A549 (cell line): ENCODE measurements around the gene NAA16. TPM values are rescaled to one million over a fixed set of nuclear protein-coding genes. Genes with fewer than 3 reads are reported as not detected.
"Not testable (repeated sequence)": the region's sequence is repeated elsewhere in the genome, so short reads cannot be mapped to it uniquely, and the experiment has no call there.

ENCODE experiments used
- ATAC-seq, 2 experiments: fragments of 200-7000 bp in 1 of 2; fragments of >200 bp in 1 of 2; cut with Nextera tagmentation in 1 of 2; cut with Tn5 transposase in 1 of 2; 3 replicates each; pipeline versions ENCODE4 v1.8.0 to v1.9.1; 2018 to 2020; ENCODE audit warnings: mild to moderate bottlenecking in 1 of 2, moderate library complexity in 1 of 2
- CTCF ChIA-PET: fragments of 300-600 bp; sonication (Branson Sonifier 250); formaldehyde crosslinking; extraction: SDS; loops from one replicate; lab custom pipeline; 2021; ENCODE audit warnings: antibody characterized with exemption, inconsistent platforms; lab: Yijun Ruan, JAX
- POLR2A ChIA-PET: fragments of 350-600 bp; formaldehyde crosslinking; extraction: SDS; loops from one replicate; lab custom pipeline; 2021; ENCODE audit warnings: antibody characterized with exemption, inconsistent platforms; lab: Yijun Ruan, JAX
- DNase-seq, 2 experiments: peaks; one replicate each; pipeline versions ENCODE4 v3.0.0 to v3.0.0-alpha.2; 2011 to 2016; ENCODE audit warnings: low read depth in 1 of 2, low spot score in 1 of 2
- FAIRE-seq: peaks from 2 replicates; lab custom pipeline; 2011; peaks lifted over from hg19 to GRCh38; lab: Jason Lieb, UNC
- H3K27ac ChIP-seq, 2 experiments: fragments of >200 bp; sonication (Bioruptor Twin); formaldehyde crosslinking; 3 replicates each; pipeline ENCODE4 v1.5.1; 2016 to 2017
- H3K4me1 ChIP-seq: fragments of >200 bp; sonication (Bioruptor Twin); formaldehyde crosslinking; 3 replicates; pipeline ENCODE4 v1.6.1; 2016
- H3K4me2 ChIP-seq: fragments of >200 bp; sonication (Bioruptor Twin); formaldehyde crosslinking; 3 replicates; pipeline ENCODE4 v1.6.1; 2016
- H3K4me3 ChIP-seq: fragments of >200 bp; sonication (Bioruptor Twin); formaldehyde crosslinking; 3 replicates; pipeline ENCODE4 v1.5.1; 2016
- H3K9me3 ChIP-seq: fragments of >200 bp; sonication (Bioruptor Twin); formaldehyde crosslinking; 3 replicates; pipeline ENCODE4 v1.6.1; 2016
- EHF ChIP-seq: fragments of 250-450 bp; sonication (Bioruptor Pico); IDR thresholded peaks from 2 replicates; pipeline ENCODE4 v1.5.0; 2020; ENCODE audit warnings: mild to moderate bottlenecking
- FOSB ChIP-seq: fragments of 250-450 bp; sonication (Bioruptor Pico); IDR thresholded peaks from 2 replicates; pipeline ENCODE4 v1.5.0; 2020; ENCODE audit warnings: mild to moderate bottlenecking, moderate library complexity
- GATA3 ChIP-seq: IDR thresholded peaks from 2 replicates; pipeline ENCODE4 v1.6.1; 2012; ENCODE audit warnings: borderline replicate concordance
- HOXB13 ChIP-seq: fragments of 250-450 bp; sonication (Bioruptor Pico); IDR thresholded peaks from 2 replicates; pipeline ENCODE4 v1.5.0; 2020; ENCODE audit warnings: low read depth, mild to moderate bottlenecking, moderate library complexity
- KDM1A ChIP-seq: fragments of 200-600 bp; sonication (generic); IDR thresholded peaks from 2 replicates; pipeline ENCODE4 v1.6.1; 2016; ENCODE audit warnings: low read depth, mild to moderate bottlenecking
- NFE2L2 ChIP-seq: fragments of 150-350 bp; conservative IDR thresholded peaks from 2 replicates; pipeline ENCODE4 v1.6.1; 2014; ENCODE audit warnings: low read length
- TP53 ChIP-seq: fragments of 250-450 bp; sonication (Bioruptor Pico); IDR thresholded peaks from 2 replicates; pipeline ENCODE4 v1.5.0; 2021; ENCODE audit warnings: mild to moderate bottlenecking, moderate library complexity
- WGBS: methylation state at CpG from one replicate; pipeline ENCODE4 v1.1.6; 2017; ENCODE audit errors: missing lambda C conversion rate; 5-methylcytosine and 5-hydroxymethylcytosine counted together
- polyA plus RNA-seq, 4 experiments: library from polyadenylated mRNA; depleted of rRNA in 3 of 4; stranded (reverse); fragments of >200 nt; fragmentation: RNase III in 1 of 4; extraction: RNeasy Plus Mini Kit Qiagen cat#74134 plus additional on column Dnase treatment in 1 of 4; gene quantifications; 2 replicates in 3 of 4; 3 replicates in 1 of 4; pipeline ENCODE4 v1.2.3, GENCODE V29; 2011 to 2017
- small RNA-seq, 6 experiments: library from RNA; depleted of rRNA; stranded (forward); fragments of <200 nt; gene quantifications; one replicate each; pipeline ENCODE3, GENCODE V24; 2012
- TF ChIP-seq, protein P1 (sequence below): fragments of 150-350 bp; IDR thresholded peaks from 2 replicates; pipeline ENCODE4 v1.6.1; 2014; ENCODE audit warnings: low read depth, mild to moderate bottlenecking, low read length
- TF ChIP-seq, protein P2 (sequence below): fragments of >200 bp; sonication (Bioruptor Twin); formaldehyde crosslinking; IDR thresholded peaks from 3 replicates; pipeline ENCODE4 v1.6.1; 2016

NAA16 gene
- polyA plus RNA-seq, 2 of the 4 experiments (the other 2 are of a cell fraction), result 10.5 to 18.8 TPM

DNA sequence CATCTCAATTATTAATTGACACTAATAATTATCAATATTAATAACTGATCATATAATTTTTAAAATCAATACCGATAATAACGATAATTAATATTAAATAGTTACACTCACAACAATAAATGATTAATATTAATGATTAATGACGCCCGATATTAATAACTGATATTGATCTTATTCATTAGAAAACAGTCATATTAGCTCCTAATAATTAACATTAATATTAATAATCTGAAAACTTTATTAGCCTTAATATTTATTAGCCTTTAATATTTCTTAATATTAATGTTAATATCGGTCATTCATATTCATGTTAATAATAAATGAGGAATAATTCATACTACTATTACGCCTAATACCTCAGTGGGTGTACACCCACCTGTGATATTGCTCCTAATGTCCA is 113.6 kb downstream of the NAA16 start:
- H3K9me3 ChIP-seq, H3K4me1 ChIP-seq, ATAC-seq, H3K4me3 ChIP-seq, DNase-seq, H3K4me2 ChIP-seq, POLR2A ChIA-PET, H3K27ac ChIP-seq, CTCF ChIA-PET, FAIRE-seq: not testable (repeated sequence)
- WGBS, result 86% methylated on average over 6 of the region's 6 CpGs

DNA sequence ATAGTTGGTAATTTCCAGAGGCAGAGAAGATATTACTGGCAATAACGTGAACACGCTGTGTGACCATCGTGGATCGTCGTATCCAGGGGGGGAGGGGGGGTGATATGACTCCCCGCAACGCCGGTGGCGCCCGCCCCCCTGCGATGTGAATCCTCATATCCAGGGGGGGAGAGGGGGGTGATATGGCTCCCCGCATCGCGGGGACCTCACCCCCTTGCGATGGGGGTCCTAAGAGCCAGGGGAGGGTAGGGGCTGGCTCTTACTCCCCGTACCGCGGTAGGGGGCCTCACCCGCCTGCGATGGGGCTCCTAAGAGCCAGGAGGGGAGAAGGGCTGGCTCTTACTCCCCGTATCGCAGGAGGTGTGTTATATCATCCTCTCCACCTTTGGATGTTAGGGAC is 115.0 kb downstream of the NAA16 start:
- POLR2A ChIA-PET, result no interaction called here
- Histone ChIP-seq H3K4me2 (peak overlapping the region; percentile 37; the same call in 1 of the 3 replicates), H3K4me3 (no peak overlapping the region), H3K9me3 (no peaks in the 10 kb centered on the region), H3K27ac (no peak overlapping the region), H3K4me1 (no peaks in the 10 kb centered on the region)
- FAIRE-seq (no peak), ATAC-seq (no peak), DNase-seq (no peak)
- TF ChIP-seq GATA3 (no peak), EHF (CRISPR knock-in tag) (no peak), NFE2L2 (no peak), KDM1A (no peak), HOXB13 (no peak), FOSB (CRISPR knock-in tag) (no peak), TP53 (CRISPR knock-in tag) (no peak)
- TF ChIP-seq, protein P1, sequence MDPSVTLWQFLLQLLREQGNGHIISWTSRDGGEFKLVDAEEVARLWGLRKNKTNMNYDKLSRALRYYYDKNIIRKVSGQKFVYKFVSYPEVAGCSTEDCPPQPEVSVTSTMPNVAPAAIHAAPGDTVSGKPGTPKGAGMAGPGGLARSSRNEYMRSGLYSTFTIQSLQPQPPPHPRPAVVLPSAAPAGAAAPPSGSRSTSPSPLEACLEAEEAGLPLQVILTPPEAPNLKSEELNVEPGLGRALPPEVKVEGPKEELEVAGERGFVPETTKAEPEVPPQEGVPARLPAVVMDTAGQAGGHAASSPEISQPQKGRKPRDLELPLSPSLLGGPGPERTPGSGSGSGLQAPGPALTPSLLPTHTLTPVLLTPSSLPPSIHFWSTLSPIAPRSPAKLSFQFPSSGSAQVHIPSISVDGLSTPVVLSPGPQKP, result no peak
- TF ChIP-seq, protein P2, sequence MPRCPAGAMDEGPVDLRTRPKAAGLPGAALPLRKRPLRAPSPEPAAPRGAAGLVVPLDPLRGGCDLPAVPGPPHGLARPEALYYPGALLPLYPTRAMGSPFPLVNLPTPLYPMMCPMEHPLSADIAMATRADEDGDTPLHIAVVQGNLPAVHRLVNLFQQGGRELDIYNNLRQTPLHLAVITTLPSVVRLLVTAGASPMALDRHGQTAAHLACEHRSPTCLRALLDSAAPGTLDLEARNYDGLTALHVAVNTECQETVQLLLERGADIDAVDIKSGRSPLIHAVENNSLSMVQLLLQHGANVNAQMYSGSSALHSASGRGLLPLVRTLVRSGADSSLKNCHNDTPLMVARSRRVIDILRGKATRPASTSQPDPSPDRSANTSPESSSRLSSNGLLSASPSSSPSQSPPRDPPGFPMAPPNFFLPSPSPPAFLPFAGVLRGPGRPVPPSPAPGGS, result no peak
- CTCF ChIA-PET, result no interaction called here
- no CpG with 5 or more reads among the region's 22 CpGs for WGBS

Small RNA genes within 50 kb of the gene (small RNA-seq; reads per million reads assigned to genes)
- gene RNU6-57P, result 0 reads per million in 6 experiments

Other genes with a start within 250 kb of the NAA16 start
- gene WBP4, start 249.8 kb upstream of the NAA16 start, polyA plus RNA-seq (2011; rRNA removed), result 7.5 and 13.9 TPM in 2 replicates
- gene WBP4, start 249.8 kb upstream of the NAA16 start, polyA plus RNA-seq (2017; fragmentation: RNase III; extraction: RNeasy Plus Mini Kit Qiagen cat#74134 plus additional on column Dnase treatment), result 9.0 to 9.8 TPM (median 9.3 TPM) in 3 replicates
- gene KBTBD6, start 178.5 kb upstream of the NAA16 start, polyA plus RNA-seq (2011; rRNA removed), result 5.0 and 5.4 TPM in 2 replicates
- 5.1 to 5.5 TPM (median 5.3 TPM) in 3 replicates for gene KBTBD6, start 178.5 kb upstream of the NAA16 start, polyA plus RNA-seq (2017; fragmentation: RNase III; extraction: RNeasy Plus Mini Kit Qiagen cat#74134 plus additional on column Dnase treatment)
- 4.4 and 5.0 TPM in 2 replicates for gene KBTBD7, start 116.7 kb upstream of the NAA16 start, polyA plus RNA-seq (2011; rRNA removed)
- 2.7 to 3.4 TPM (median 3.2 TPM) in 3 replicates for gene KBTBD7, start 116.7 kb upstream of the NAA16 start, polyA plus RNA-seq (2017; fragmentation: RNase III; extraction: RNeasy Plus Mini Kit Qiagen cat#74134 plus additional on column Dnase treatment)
- gene MTRF1, start 47.7 kb upstream of the NAA16 start, polyA plus RNA-seq (2011; rRNA removed), result 15.2 and 16.1 TPM in 2 replicates
- 8.0 to 9.1 TPM (median 8.1 TPM) in 3 replicates for gene MTRF1, start 47.7 kb upstream of the NAA16 start, polyA plus RNA-seq (2017; fragmentation: RNase III; extraction: RNeasy Plus Mini Kit Qiagen cat#74134 plus additional on column Dnase treatment)
- gene RGCC, start 146.3 kb downstream of the NAA16 start, polyA plus RNA-seq (2011; rRNA removed), result 1.3 and 2.2 TPM in 2 replicates
- gene RGCC, start 146.3 kb downstream of the NAA16 start, polyA plus RNA-seq (2017; fragmentation: RNase III; extraction: RNeasy Plus Mini Kit Qiagen cat#74134 plus additional on column Dnase treatment), result 0.24 to 0.46 TPM (median 0.43 TPM) in 3 replicates